ENCODE results near the gene ALX3.
A peak's percentile ranks its signal among the peaks of the same experiment; 100 is the strongest.

The ALX3 gene

DNA sequence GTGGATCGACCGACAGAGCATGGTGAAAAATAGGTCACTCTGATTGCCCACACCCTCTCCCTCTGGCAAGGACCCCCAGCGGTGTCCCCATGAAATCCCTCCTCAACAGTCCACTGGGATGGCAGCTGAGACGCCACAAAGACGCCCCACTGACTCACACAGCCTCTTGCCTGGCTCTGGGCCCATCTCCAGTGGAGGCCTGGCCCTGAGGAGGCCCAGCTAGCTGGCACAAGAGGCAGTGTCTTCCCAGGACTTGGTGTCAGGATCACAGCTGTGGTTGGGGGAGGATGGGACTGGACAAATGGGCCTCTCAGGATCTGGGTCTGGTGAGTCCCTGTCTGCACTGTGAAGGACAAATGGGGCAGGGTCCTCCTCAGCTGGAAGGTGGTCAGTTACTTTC is 4.6 kb downstream of the ALX3 start:
- no peak for DNase-seq (ENCODE audit: low read depth in 2 of 2)

DNA sequence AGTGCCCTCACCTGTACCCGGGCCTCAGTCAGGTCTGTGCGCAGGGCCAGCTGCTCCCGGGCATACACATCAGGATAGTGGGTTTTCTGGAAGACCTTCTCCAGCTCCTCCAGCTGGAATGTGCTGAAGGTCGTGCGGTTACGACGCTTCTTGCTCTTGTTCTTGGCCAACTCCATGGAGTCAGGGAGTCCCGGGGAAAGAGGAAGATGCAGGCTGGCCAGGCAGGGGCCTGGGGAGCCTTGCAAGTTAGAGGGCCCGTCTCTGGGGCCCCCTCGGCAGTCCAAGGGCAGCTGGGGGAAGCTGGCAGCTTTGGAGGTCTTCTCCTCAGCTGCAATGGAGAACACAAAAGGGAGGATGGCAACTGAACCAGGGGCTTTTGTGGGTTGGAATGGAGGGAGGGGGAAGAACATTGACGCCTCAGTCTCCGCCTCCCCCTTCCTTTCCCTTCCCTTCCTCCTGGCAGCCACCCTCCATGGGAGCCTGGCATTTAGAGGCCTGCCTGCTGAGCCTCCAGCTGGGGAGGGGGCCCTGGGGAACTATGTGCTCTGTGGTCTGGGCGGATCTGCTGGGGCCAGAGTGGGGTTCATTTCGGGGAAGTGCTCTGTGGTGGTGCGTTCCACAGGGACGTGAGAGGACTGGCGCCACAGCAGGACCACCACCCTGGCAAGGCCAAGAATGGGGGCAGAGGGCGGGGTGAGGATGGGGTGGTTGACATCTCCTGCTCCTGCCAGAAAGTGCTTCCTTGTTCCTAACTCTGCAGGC is 5.7 kb downstream of the ALX3 start:
- no peak for DNase-seq (ENCODE audit: low read depth in 2 of 2)

DNA sequence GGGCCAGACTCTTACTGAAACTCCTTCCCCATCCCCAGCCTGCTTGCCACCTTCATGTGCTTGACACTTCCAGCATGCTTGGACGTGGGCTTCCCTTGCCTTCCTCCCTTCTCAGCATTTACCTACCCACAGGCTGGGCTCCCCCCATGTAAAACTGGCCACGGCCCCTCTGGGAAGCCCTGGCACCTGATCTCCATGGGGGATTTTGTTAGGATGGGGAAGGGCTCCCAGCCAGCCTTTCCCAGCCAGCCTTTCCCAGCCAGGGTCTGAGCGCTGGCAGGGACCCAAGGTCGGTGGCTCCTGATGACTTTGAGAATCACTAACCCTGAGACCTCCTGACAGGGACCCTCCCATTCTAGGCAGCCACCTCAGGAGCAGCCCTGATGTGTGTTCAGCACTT is 6.7 kb downstream of the ALX3 start:
- DNase-seq (ENCODE audit: low read depth in 2 of 2), result no peak

DNA sequence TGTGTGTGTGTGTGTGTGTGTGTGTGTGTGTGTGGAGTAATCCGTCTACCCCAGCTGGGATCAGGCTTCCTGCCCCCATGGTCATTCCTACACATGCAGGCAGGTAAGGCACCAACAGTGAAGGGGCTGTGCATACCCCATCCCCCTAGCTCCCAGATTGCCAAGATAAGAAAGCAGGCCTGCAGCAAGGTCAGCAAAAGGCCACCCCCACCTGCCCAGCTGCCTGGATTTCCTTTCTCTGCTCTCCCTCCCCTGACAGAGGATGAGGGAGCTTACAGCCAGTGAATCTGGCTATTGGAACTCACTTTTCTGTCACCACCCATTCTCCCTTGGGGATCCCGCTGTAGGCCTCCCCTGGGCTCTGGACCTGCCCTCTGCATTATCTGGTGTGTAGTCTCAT is 7.9 kb downstream of the ALX3 start:
- no peak for DNase-seq (ENCODE audit: low read depth in 2 of 2)

DNA sequence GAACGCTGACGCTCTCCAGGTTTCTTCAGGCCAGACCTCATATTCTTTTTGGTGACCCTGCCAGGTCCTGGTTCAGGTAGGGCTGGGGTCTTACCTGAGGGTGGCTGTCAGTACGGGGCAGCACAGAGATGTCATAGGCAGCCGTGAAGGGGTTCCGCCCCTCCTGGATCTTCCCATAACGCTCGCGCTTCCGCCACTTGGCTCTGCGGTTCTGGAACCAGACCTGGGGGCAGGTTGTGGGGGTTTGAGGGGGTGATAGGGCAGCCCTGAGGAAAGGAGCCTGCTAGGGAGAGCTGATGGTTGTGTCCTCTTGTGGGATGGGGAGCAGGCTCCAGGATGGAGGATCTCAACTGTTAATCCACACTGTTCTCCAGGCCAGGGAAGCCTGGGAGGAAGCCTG is 9.1 kb downstream of the ALX3 start:
- no peak for DNase-seq (ENCODE audit: low read depth in 2 of 2)

DNA sequence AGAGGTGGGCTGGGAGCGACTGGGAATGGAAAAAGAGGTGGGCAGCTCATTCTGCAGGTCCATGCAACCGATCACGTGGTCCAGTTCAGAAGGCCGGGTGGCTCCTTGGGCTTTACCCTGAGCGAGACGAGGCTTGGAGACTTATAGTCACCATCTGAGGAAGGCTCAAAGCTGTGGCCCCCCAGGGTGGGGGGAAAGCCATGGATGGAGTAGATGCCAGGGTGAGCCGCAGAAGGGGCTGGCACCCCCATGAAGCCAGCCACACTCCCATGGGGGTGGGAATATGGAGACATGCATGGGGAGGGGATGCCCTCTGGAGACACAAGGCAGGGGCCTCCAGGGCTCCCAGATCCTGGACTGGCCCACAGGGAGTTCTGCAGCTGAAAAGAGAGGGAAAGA is 9.8 kb downstream of the ALX3 start:
- no peak for DNase-seq (ENCODE audit: low read depth in 2 of 2)

DNA sequence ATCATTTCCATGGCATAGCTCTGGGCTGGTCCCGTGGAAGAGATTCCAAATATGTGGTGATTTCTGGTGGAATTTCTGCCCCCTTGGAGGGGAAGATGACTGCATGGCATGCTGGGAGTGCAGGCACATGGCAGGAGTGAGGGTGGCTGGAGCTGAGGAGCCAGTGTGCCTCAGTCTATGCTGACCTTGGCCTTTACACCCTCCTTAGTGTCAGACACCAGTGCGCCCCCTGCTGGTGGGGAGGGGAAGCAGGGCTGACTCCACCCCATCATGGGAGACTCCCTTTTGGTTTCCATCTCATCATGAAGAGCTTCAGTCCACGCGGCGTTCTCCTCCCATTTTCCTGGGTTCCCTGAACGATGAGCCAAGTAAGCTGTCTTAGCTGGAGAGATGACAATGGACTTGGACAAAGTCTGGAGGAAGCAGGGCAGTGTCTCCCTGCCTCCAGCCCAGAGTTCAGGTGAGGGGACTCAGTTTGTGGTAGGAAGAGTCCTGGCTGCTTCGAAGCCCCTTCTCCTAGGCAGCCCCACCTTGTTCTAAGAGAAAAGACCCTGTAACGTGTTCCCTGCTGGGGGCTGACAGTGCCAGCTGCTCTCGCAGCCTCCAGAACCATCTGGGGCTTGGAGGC is 10.3 kb downstream of the ALX3 start:
- DNase-seq (ENCODE audit: low read depth in 2 of 2), result peak; percentile 70 to 74

DNA sequence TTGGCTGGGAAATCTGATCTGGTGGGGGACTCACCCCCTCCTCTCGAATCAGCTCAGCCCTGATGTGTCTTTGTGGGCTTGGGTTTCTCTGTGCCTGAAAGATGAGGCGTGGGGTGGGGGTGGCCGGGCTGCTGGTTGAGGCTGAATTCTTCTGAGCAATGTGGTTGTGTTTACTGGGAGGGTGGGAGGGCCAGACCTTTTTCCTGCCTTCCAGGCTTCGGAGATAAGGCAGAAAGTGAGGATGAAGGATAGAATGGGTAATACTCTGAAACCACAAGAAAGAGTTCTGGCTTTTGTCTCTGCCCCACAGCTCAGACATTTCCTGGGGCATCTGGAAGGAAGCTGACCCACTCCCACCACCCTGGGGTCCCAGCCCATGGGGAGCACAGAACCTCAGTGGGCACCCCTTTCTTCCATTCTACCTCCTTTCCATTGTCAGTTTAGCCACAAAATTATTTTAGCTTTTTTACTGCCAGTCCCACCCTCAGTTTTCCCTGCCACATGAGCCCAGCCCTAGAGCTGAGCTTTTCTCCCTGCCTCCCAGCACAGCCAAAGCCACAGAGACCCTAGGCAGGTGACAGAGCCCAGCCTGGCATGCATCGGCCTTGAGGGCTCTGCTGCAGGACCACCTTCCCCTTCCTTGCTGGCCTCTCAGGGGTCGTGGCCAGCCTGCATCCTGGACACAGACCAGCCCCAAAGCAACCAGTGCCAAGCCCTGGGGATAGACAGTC is 11.2 kb downstream of the ALX3 start:
- no peak for DNase-seq (ENCODE audit: low read depth in 2 of 2)

DNA sequence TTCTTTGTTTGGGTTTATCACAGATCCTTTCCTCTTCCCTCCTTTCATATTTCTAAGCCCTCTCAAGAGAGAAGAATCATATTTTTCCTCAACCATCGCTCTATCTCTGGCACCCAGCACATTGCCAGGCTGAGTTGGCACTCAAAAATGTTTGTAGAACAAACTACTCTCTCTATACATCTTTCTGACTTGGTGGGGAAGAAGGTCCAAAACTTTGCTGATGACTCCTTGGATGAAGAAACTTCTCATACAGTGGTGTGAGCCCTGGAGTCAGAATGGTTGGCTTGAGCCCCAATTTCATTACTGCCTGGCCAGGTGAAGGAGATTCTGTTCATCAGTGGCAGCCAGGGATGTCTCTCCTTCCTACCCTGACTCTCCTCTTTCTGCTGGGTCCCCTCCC is 11.9 kb downstream of the ALX3 start:
- no peak for DNase-seq (ENCODE audit: low read depth in 2 of 2)

DNA sequence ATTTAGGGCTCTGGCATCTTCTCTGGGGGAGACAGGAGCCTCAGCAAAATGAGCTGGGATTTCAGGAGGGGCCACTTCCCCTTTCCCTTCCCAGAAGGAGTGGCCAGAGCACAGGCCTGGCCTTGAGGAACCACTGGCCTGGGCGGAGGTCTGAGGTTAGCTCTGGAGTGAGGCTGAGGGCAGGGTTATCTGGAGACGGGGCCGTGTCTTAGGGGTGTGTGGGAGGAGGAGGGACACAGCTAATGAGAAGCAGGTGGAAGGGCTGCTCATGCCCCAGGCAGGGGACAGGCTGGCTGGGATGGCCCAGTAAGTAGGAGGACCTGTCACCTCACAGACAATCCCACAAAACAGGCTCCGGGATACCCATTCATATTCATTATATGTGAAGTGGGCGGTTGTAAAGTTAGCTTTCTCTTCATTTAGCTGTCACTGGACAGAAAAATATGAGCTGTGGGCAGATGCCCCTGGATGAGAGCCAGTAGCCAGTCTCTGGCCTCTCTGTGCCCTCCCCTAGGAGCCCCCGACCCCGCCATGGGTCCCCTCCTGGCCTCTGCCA is 12.4 kb downstream of the ALX3 start:
- DNase-seq (ENCODE audit: low read depth in 2 of 2), result no peak

DNA sequence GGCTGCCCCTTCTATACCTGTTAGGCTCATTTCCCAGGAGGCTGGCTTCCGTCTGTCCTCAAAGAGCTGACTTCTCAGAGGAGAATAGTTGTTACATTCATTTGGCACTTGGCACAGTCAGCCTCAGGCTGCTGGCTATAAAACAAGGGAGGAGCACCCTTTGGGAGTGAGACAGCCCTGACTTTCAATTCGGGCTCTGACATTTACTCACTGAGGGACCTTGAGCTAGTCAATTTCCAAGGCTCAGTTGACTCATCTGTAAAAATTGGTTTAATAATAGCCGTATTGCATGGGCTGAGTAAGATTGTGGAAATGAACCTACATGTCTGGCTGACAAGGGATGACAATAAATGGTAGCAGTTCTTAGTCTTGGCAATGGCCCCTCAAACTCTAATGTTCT is 13.7 kb downstream of the ALX3 start:
- DNase-seq (ENCODE audit: low read depth in 2 of 2), result no peak

DNA sequence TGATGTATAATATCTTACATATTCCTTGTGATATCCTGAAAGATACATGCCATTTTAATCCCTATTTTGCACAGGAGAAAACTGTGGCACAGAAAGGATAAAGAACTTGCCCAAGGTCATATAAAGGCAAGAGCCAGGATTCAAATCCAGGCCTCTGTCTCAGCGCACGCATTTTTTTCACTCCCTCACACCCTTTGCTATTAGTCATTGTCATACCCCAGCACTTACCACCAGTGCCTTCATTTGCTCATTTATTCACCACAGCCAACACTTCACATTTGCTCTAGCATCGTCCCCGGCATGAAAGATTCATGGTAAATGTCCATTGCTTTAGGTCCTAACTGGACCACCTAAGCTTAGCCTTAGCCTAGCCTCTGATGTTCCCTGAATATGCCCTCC is 14.2 kb downstream of the ALX3 start:
- no peak for DNase-seq (ENCODE audit: low read depth in 2 of 2)

DNA sequence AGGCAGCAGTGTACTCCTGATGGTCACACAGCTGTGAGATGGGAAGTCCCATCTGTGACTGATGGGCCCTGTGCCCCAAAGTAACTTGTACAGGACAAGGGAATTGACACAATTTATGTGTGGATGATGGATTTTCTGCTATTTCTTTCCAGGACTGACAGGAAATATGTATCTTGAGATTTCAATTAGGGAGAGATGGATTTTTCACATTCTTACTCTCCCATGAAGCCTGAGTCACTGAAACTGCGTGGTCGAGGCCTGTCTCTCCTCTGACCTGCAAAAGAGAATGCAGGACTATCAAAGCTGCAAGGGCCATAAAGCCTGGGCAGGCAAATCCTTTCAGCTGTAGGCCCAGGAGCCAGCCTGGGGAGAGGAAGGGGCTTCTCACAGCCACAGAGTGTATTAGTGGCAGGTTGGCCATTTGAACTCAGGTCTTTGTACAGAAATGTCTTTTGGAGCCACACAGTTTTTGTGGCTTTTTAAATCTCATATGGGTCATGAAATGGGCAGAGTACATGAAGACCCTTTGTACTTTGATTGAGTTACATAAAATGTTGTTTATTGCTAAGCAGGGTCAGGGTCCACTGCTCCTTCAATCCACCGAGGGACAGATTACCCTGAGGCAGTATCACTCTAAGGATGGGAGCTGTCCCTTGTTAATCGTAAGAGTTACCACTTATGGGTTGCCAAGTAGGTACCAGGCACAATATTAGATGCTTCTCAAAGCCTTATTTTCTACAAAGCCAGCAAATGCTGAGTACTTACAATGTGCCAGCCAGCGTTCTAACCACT is 14.8 kb downstream of the ALX3 start:
- DNase-seq (ENCODE audit: low read depth in 2 of 2), result no peak

DNA sequence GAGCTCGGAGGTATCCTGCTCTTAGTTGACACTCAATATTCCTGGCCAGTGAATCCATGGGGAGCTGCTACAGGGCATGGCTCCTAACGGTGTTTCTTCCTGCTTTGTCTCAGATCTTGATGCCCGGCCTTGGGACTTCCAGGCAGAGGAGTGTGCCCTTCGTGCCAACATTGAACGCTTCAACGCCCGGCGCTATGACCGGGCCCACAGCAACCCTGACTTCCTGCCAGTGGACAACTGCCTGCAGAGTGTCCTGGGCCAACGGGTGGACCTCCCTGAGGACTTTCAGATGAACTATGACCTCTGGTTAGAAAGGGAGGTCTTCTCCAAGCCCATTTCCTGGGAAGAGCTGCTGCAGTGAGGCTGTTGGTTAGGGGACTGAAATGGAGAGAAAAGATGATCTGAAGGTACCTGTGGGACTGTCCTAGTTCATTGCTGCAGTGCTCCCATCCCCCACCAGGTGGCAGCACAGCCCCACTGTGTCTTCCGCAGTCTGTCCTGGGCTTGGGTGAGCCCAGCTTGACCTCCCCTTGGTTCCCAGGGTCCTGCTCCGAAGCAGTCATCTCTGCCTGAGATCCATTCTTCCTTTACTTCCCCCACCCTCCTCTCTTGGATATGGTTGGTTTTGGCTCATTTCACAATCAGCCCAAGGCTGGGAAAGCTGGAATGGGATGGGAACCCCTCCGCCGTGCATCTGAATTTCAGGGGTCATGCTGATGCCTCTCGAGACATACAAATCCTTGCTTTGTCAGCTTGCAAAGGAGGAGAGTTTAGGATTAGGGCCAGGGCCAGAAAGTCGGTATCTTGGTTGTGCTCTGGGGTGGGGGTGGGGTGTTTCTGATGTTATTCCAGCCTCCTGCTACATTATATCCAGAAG is 16.7 kb downstream of the ALX3 start:
- DNase-seq (ENCODE audit: low read depth in 2 of 2), result peak; percentile 63 to 67

DNA sequence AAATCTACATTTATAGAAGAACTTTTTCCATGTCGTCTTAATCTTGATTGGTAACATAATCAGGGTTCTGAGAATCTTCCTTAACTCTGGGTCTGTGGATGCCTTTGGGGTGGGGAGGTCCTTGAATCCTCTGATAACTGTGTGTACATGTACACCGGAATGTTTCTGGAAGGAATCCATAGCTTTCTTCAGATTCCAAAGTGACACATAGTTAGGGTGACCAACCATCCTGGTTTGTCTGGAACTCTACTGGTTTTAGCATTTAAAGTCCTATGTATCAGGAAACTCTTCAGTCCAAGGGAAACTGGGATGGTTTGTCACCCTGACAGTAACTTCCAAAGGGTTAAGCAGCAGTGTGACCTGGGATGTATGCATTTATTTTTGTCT is 19.2 kb downstream of the ALX3 start:
- DNase-seq (ENCODE audit: low read depth in 2 of 2), result no peak

DNA sequence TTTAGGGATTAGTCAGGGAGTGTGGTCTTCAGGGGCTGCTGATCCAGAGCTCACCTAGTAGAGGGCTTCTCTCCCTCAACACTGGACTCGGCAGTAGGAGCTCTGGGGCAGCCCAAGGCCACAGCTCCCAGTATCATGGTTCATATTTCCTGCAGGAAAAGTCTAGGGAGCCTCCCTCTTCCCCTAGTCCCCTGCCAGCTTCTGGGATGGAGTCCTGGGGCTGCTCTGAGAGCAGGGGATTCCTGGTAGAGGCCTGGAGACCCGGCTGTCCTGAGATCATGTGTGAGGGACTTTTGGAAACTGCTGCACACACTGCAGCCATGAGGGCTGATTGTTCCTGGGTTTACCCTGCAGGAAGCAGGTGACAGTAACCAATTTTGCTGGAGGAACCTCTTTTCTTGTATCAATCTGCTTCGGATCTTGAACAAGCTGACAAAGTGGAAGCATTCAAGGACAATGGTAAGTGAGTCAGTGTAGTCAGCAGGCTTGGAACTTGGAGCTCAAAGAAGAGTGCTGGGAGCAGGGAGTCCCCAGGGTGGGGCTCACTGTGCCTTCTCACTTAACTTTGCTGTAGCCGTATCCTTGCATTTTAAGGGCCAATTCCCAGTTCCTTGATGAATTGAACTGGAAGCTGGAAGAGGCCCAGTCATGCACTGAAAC is 19.7 kb downstream of the ALX3 start:
- no peak for DNase-seq (ENCODE audit: low read depth in 2 of 2)

DNA sequence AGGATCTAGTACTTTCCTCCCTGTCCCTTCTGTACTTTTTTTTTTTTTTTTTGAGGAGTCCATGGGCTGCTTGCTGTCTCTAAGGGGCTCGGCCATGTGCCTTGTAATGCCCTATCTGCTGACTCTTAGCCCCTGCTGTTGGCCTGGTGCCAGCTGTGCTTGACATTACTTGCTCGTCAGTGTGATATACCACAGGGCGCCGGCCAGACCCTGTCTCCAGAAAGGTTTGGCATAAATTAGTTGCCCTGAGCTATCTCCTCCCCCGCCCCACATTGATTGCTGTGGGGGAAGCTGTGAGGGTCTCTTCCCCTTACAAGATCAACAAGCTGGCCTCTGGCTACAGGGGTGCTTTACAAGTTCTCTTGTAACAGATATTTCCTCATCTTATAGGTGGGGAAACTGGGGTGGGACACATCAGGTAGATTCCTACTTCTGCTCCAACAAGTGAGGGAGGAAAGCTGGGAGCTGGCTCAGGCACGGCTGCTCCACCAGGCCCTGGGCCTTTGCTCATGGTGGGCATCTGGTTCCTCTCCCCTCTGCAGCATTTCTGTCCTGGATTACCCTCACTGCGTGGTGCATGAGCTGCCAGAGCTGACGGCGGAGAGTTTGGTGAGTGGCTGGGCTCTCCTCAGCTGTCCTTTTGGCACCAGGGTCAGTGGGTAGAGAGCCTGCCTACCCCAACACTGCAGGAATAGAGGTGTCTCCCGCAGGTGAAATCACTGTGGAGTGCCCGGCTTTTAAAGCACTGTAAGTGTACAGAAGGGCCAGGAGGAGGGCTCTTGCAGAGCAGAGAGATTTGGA is 20.5 kb downstream of the ALX3 start:
- DNase-seq (ENCODE audit: low read depth in 2 of 2), result no peak

DNA sequence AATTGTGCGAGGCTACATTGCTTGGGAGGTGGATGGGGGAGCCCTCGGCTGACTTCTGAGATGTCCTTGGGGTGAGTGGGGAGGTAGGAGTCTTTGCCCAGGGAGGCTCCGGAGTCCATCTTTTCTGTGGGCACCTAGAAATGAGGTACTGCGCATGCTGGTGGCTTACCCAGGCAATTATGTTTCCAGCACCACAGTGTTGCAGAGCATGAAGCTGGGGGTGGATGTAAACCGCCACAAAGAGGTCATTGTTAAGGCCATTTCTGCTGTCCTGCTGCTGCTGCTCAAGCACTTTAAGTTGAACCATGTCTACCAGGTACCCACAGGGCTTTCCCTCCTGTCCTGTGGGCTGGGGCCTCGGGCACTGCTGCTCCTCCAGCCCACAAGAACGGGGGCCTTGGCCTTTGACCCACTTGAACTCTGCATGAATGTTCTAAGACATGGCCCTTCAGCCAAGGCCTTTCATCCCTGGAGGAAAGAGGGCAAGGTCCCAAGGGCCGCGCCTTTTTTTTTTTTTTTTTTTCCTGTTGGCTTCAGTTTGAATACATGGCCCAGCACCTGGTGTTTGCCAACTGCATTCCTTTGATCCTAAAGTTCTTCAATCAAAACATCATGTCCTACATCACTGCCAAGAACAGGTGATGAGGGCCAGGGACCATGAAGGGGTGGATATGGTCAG is 21.4 kb downstream of the ALX3 start:
- no peak for DNase-seq (ENCODE audit: low read depth in 2 of 2)

DNA sequence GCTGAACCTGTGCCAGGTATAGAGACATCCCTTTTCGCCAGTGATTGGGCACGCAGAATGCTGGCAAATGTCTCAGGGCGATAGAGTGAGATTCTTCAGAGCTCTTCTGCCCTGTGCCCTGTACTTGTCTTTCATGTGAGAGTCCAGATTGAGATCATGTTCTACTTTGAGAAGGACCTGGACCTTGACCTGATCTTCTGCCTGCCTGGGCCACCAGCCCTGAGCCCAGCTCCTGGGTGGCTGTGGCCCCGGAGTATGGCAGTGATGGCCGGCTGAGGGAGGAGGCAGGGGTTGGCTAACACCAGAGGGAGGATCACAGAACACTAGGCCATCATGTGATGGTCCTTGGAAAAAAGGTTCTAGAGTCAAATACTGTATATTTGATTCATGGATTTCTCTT is 22.2 kb downstream of the ALX3 start:
- DNase-seq (ENCODE audit: low read depth in 2 of 2), result no peak
